PC-3 (cell line): ENCODE results near the gene SPHK1. TPM values are rescaled to one million over a fixed set of nuclear protein-coding genes. Genes with fewer than 3 reads are reported as not detected.
"Not testable (repeated sequence)": the region's sequence is repeated elsewhere in the genome, so short reads cannot be mapped to it uniquely, and the experiment has no call there.

ENCODE experiments used
- ATAC-seq: fragments of 200-7000 bp; cut with Tn5 transposase; 2 replicates; pipeline ENCODE4 v1.9.1; 2020; ENCODE audit warnings: mild to moderate bottlenecking, moderate library complexity
- BruUV-seq: library from RNA; stranded (reverse); fragments of 400-500 nt; replicated peaks from 2 replicates; lab custom pipeline; 2021; lab: Mats Ljungman, UMichigan
- CTCF ChIA-PET: fragments of 300-600 bp; sonication (Branson Sonifier 250); formaldehyde crosslinking; loops from one replicate; lab custom pipeline; 2022; ENCODE audit warnings: antibody characterized with exemption; lab: Charles Lee
- POLR2A ChIA-PET: fragments of 300-600 bp; sonication (Branson Sonifier 250); formaldehyde crosslinking; loops from one replicate; lab custom pipeline; 2022; ENCODE audit warnings: antibody characterized with exemption; ENCODE audit not compliant: unreplicated experiment; lab: Charles Lee
- DNase-seq: peaks from one replicate; pipeline ENCODE4 v3.0.0-alpha.2; 2015
- H2AFZ ChIP-seq: fragments of 300-600 bp; sonication (generic); 2 replicates; pipeline ENCODE4 v1.6.0; 2016; ENCODE audit warnings: antibody characterized with exemption, low read length
- H3F3A ChIP-seq: fragments of 300-600 bp; sonication (generic); one replicate; pipeline ENCODE4 v1.6.0; 2017; ENCODE audit warnings: antibody characterized with exemption, low read length, control low read depth, mild to moderate bottlenecking; ENCODE audit not compliant: unreplicated experiment
- H3K27ac ChIP-seq: fragments of 300-600 bp; sonication (generic); 2 replicates; pipeline ENCODE4 v1.5.1; 2016; ENCODE audit warnings: mild to moderate bottlenecking, low read length
- H3K27me3 ChIP-seq: fragments of 300-600 bp; sonication (generic); 2 replicates; pipeline ENCODE4 v1.6.1; 2016; ENCODE audit warnings: low read length, mixed read lengths
- H3K36me3 ChIP-seq: fragments of 300-600 bp; sonication (generic); 2 replicates; pipeline ENCODE4 v1.6.1; 2016; ENCODE audit warnings: low read depth, mixed run types, low read length, mixed read lengths
- H3K4me1 ChIP-seq: fragments of 300-600 bp; sonication (generic); 2 replicates; pipeline ENCODE4 v1.5.1; 2016; ENCODE audit warnings: low read length; ENCODE audit not compliant: insufficient read depth
- H3K4me2 ChIP-seq: fragments of 300-600 bp; sonication (generic); 2 replicates; pipeline ENCODE4 v1.6.0; 2016; ENCODE audit warnings: low read length
- H3K4me3 ChIP-seq: fragments of 300-600 bp; sonication (generic); 2 replicates; pipeline ENCODE4 v1.5.1; 2016; ENCODE audit warnings: mild to moderate bottlenecking, low read length, mixed read lengths
- H3K79me2 ChIP-seq: fragments of 300-600 bp; sonication (generic); 2 replicates; pipeline ENCODE4 v1.6.1; 2017; ENCODE audit warnings: low read length, mixed read lengths
- H3K9ac ChIP-seq: fragments of 300-600 bp; sonication (generic); 2 replicates; pipeline ENCODE4 v1.6.0; 2016; ENCODE audit warnings: mild to moderate bottlenecking, low read length
- H3K9me2 ChIP-seq: fragments of 300-600 bp; sonication (generic); replicated peaks from 2 replicates; pipeline ENCODE4 v1.6.1; 2016; ENCODE audit warnings: mixed run types, low read length, mixed read lengths
- H3K9me3 ChIP-seq: fragments of 300-600 bp; sonication (generic); 2 replicates; pipeline ENCODE4 v1.6.1; 2016; ENCODE audit warnings: low read length, mixed read lengths
- H4K20me1 ChIP-seq: fragments of 300-600 bp; sonication (generic); 2 replicates; pipeline ENCODE4 v1.6.1; 2016; ENCODE audit warnings: low read length, mixed read lengths
- CTCF ChIP-seq: fragments of 300-600 bp; sonication (generic); conservative IDR thresholded peaks from 2 replicates; pipeline ENCODE4 v1.5.1; 2017; ENCODE audit warnings: antibody characterized with exemption, low read depth, mild to moderate bottlenecking, low read length
- EZH2 ChIP-seq: fragments of 300-600 bp; sonication (generic); IDR thresholded peaks from one replicate; pipeline ENCODE4 v1.6.1; 2017; ENCODE audit warnings: antibody characterized with exemption, mild to moderate bottlenecking, low read length; ENCODE audit not compliant: unreplicated experiment
- EZH2phosphoT487 ChIP-seq: fragments of 300-600 bp; sonication (generic); IDR thresholded peaks from 2 replicates; pipeline ENCODE4 v1.6.1; 2018; ENCODE audit warnings: mild to moderate bottlenecking, antibody characterized with exemption, low read length, borderline replicate concordance
- intact Hi-C: fragments of 100-400 bp; cut with micrococcal nuclease; formaldehyde crosslinking; loops from 2 replicates; pipeline ENCODE4 v1.9.0; 2023
- total RNA-seq: library from RNA; depleted of rRNA; stranded (reverse); fragments of >200 nt; gene quantifications from 2 replicates; pipeline ENCODE4 v1.2.3, GENCODE V29; 2014

SPHK1 gene
- total RNA-seq, 1 experiment from 2014 or later: 54.2 TPM

DNA sequence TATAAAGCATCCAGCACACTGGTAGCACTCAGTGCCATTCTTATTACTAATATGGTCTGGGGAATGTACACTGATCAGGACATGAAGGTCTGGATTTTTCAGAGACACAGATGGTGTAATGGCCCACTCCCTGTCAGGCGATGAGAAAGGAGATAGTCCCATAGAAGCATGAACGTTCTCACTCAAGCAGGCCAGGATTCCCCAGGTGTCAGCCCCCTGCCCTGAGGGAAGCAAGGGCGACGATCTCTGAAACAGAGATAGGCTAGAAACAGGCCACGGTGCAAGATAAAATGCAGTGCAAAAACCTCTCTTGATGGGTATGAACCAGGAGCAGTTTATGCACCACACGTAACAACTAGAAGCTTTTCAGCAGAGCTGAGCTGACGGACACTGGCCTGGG, 41.3 kb upstream of the SPHK1 start:
- ATAC-seq (no peak), DNase-seq (no peak)
- Histone ChIP-seq H3F3A (no peaks in the 10 kb centered on the region), H3K4me3 (no peak overlapping the region), H4K20me1 (no peaks in the 10 kb centered on the region), H2AFZ (no peak overlapping the region), H3K27ac (no peak overlapping the region), H3K9ac (no peak overlapping the region), H3K36me3 (peaks cover 33% of the 10 kb centered on the region), H3K9me3 (no peaks in the 10 kb centered on the region), H3K9me2 (no peaks in the 10 kb centered on the region), H3K79me2 (peaks cover 12% of the 10 kb centered on the region; the same call in 1 of the 2 replicates), H3K4me2 (no peak overlapping the region), H3K4me1 (no peaks in the 10 kb centered on the region), H3K27me3 (no peaks in the 10 kb centered on the region)
- ChIA-PET CTCF (no interaction called here), POLR2A (no interaction called here)
- no peak for TF ChIP-seq EZH2
- TF ChIP-seq EZH2phosphoT487: no peak
- no peak for TF ChIP-seq CTCF
- intact Hi-C loops: no loop called here
- BruUV-seq: TSS peak; percentile 12

- BruUV-seq: no TSS peak
- no peak overlapping the region for H3K4me2 ChIP-seq
- H4K20me1 ChIP-seq: no peaks in the 10 kb centered on the region
- intact Hi-C loops: no loop called here
- no peak overlapping the region for H3K27ac ChIP-seq
- ATAC-seq (no peak), DNase-seq (no peak)
- no peak overlapping the region for H3K9ac ChIP-seq
- H3F3A ChIP-seq: no peaks in the 10 kb centered on the region
- H3K9me3 ChIP-seq: no peaks in the 10 kb centered on the region
- ChIA-PET POLR2A (no interaction called here), CTCF (no interaction called here)
- H3K4me3 ChIP-seq: no peak overlapping the region
- no peaks in the 10 kb centered on the region for H3K4me1 ChIP-seq
- TF ChIP-seq EZH2phosphoT487: no peak
- TF ChIP-seq CTCF: no peak
- TF ChIP-seq EZH2: no peak
- no peaks in the 10 kb centered on the region for H3K27me3 ChIP-seq
- H3K9me2 ChIP-seq: no peaks in the 10 kb centered on the region
- H2AFZ ChIP-seq: no peak overlapping the region
- H3K36me3 ChIP-seq: peaks cover 37% of the 10 kb centered on the region
- H3K79me2 ChIP-seq: peaks cover 17% of the 10 kb centered on the region
Measured at GRCh38 chr17:76345377-76345974, 38.9 kb upstream of the SPHK1 start.

DNA sequence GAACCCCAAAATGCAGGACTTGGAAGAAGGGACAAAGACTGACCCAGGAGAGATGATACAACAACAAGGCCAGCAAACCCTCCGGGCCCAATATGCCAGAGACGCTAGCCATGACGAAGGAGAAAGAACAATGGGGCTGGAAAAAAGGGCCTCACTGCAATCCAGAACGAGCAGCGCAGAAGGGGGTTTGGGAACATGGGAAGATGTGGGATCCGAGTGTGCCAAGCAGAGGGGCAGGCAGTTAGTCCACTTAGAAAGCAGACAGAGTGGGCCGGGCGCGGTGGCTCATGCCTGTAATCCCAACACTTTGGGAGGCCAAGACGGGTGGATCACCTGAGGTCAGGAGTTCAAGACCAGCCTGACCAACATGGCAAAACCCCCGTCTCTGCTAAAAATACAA, 37.5 kb upstream of the SPHK1 start:
- H3K27me3 ChIP-seq, H2AFZ ChIP-seq, H4K20me1 ChIP-seq, H3K27ac ChIP-seq, H3K9ac ChIP-seq, H3K4me1 ChIP-seq, H3K9me2 ChIP-seq, POLR2A ChIA-PET, H3K4me2 ChIP-seq, BruUV-seq, intact Hi-C loops, ATAC-seq, DNase-seq, H3F3A ChIP-seq, H3K4me3 ChIP-seq, H3K9me3 ChIP-seq: not testable (repeated sequence)
- Histone ChIP-seq H3K79me2 (peaks cover 32% of the 10 kb centered on the region), H3K36me3 (peaks cover 31% of the 10 kb centered on the region)
- CTCF ChIA-PET: interaction anchor here (0.6 kb wide), 1 partner anchor 214 kb away, joined by 3 read pairs; no protein-coding TSS in a partner anchor
